Liver (tissue), 9 donors: ENCODE measurements around the gene FRK. TPM values are rescaled to one million over a fixed set of nuclear protein-coding genes. Genes with fewer than 3 reads are reported as not detected.

ENCODE experiments used
- DNase-seq: peaks from one replicate; pipeline ENCODE4 v3.0.0-alpha.2; 2017; ENCODE audit warnings: low spot score
- H3K27ac ChIP-seq, 2 donors: one replicate each; pipeline ENCODE4 v1.7.0; 2013; ENCODE audit warnings: inconsistent platforms in 2 of 2, low read length in 2 of 2, control low read depth in 1 of 2, low read depth in 1 of 2, mild to moderate bottlenecking in 1 of 2
- H3K27me3 ChIP-seq, 4 donors: one replicate each; pipeline versions ENCODE4 v1.6.1 to v1.7.0; 2013; ENCODE audit warnings: low read length in 3 of 4, inconsistent platforms in 1 of 4, mild to moderate bottlenecking in 1 of 4, moderate library complexity in 1 of 4; ENCODE audit not compliant: control insufficient read depth in 4 of 4, insufficient read depth in 4 of 4
- H3K36me3 ChIP-seq, 4 donors: one replicate each; pipeline versions ENCODE4 v1.6.1 to v1.7.0; 2013; ENCODE audit warnings: low read length in 3 of 4, mild to moderate bottlenecking in 3 of 4, low read depth in 1 of 4, moderate library complexity in 1 of 4; ENCODE audit not compliant: control insufficient read depth in 4 of 4, insufficient read depth in 3 of 4
- H3K4me1 ChIP-seq, 4 donors: one replicate each; pipeline versions ENCODE4 v1.6.1 to v1.7.0; 2013; ENCODE audit warnings: low read length in 3 of 4, mild to moderate bottlenecking in 3 of 4, moderate library complexity in 1 of 4; ENCODE audit not compliant: control insufficient read depth in 4 of 4, insufficient read depth in 4 of 4
- H3K4me3 ChIP-seq, 3 donors: one replicate each; pipeline versions ENCODE4 v1.6.1 to v1.7.0; 2013; ENCODE audit warnings: low read length in 3 of 3, control low read depth in 1 of 3, low read depth in 1 of 3, mild to moderate bottlenecking in 1 of 3
- H3K9ac ChIP-seq, 2 donors: one replicate each; pipeline ENCODE4 v1.7.0; 2013; ENCODE audit warnings: low read length in 2 of 2, mild to moderate bottlenecking in 2 of 2, moderate library complexity in 2 of 2, control low read depth in 1 of 2, low read depth in 1 of 2
- H3K9me3 ChIP-seq, 4 donors: one replicate each; pipeline versions ENCODE4 v1.6.1 to v1.7.0; 2013; ENCODE audit warnings: low read length in 3 of 4; ENCODE audit not compliant: control insufficient read depth in 4 of 4
- EGR1 ChIP-seq, 2 donors: IDR thresholded peaks; 2 replicates each; pipeline ENCODE4 v1.6.1; 2016 to 2018; ENCODE audit warnings: antibody characterized with exemption in 2 of 2, low read depth in 2 of 2
- FOXA1 ChIP-seq: IDR thresholded peaks from 2 replicates; pipeline ENCODE4 v1.6.1; 2016; ENCODE audit warnings: antibody characterized with exemption
- FOXA2 ChIP-seq: IDR thresholded peaks from 2 replicates; pipeline ENCODE4 v1.6.1; 2016; ENCODE audit warnings: antibody characterized with exemption
- GABPA ChIP-seq, 2 donors: IDR thresholded peaks in 1 of 2; conservative IDR thresholded peaks in 1 of 2; 2 replicates each; pipeline ENCODE4 v1.6.1; 2016; ENCODE audit warnings: antibody characterized with exemption in 2 of 2, mild to moderate bottlenecking in 1 of 2, moderate library complexity in 1 of 2
- MAX ChIP-seq: IDR thresholded peaks from 2 replicates; pipeline ENCODE4 v1.6.1; 2016; ENCODE audit warnings: antibody characterized with exemption
- RAD21 ChIP-seq, 2 donors: IDR thresholded peaks; 2 replicates each; pipeline ENCODE4 v1.6.1; 2016; ENCODE audit warnings: antibody characterized with exemption in 2 of 2, mild to moderate bottlenecking in 2 of 2
- RXRA ChIP-seq, 2 donors: IDR thresholded peaks; 2 replicates each; pipeline ENCODE4 v1.6.1; 2017 to 2018; ENCODE audit warnings: antibody characterized with exemption in 2 of 2, mild to moderate bottlenecking in 1 of 2
- SP1 ChIP-seq: IDR thresholded peaks from 2 replicates; pipeline ENCODE4 v1.6.1; 2018; ENCODE audit warnings: antibody characterized with exemption, mild to moderate bottlenecking
- YY1 ChIP-seq: IDR thresholded peaks from 2 replicates; pipeline ENCODE4 v1.6.1; 2016; ENCODE audit warnings: antibody characterized with exemption, mild to moderate bottlenecking
- WGBS: extraction: QIAGEN DNeasy Blood & Tissue Kit; methylation state at CpG from one replicate; pipeline ENCODE4 v1.1.7; 2013; 5-methylcytosine and 5-hydroxymethylcytosine counted together
- polyA plus RNA-seq, 2 donors: library from polyadenylated mRNA; stranded (reverse) in 1 of 2; unstranded in 1 of 2; fragments of 200-250 nt in 1 of 2; fragments of >200 nt in 1 of 2; fragmentation: Nextera tagmentation in 1 of 2; extraction: Ambion mirVana in 1 of 2; gene quantifications; one replicate each; pipeline versions ENCODE4 v1.2.1 to v1.2.3, GENCODE V29; 2013 to 2015
- total RNA-seq, 2 donors: library from RNA; depleted of rRNA; stranded (reverse); fragments of >200 nt; gene quantifications; one replicate each; pipeline ENCODE4 v1.2.3, GENCODE V29; 2014
- TF ChIP-seq, protein P1 (sequence below): IDR thresholded peaks from 2 replicates; pipeline ENCODE4 v1.6.1; 2016; ENCODE audit warnings: antibody characterized with exemption
- TF ChIP-seq, protein P2 (sequence below): fragments of 150-350 bp; IDR thresholded peaks from 2 replicates; pipeline ENCODE4 v1.5.1; 2017; ENCODE audit warnings: improper control_type of control experiment, low read depth, low read length; ENCODE audit not compliant: missing input control
- donor health status: healthy.
- donor health status: healthy.
- donor health status: healthy.
- donor health status: healthy.
- donor health status: healthy.

Gene FRK
- total and polyA plus RNA-seq, 4 donors = 3.6 to 26.8 (median 5.3) TPM

- TF ChIP-seq, protein P1, sequence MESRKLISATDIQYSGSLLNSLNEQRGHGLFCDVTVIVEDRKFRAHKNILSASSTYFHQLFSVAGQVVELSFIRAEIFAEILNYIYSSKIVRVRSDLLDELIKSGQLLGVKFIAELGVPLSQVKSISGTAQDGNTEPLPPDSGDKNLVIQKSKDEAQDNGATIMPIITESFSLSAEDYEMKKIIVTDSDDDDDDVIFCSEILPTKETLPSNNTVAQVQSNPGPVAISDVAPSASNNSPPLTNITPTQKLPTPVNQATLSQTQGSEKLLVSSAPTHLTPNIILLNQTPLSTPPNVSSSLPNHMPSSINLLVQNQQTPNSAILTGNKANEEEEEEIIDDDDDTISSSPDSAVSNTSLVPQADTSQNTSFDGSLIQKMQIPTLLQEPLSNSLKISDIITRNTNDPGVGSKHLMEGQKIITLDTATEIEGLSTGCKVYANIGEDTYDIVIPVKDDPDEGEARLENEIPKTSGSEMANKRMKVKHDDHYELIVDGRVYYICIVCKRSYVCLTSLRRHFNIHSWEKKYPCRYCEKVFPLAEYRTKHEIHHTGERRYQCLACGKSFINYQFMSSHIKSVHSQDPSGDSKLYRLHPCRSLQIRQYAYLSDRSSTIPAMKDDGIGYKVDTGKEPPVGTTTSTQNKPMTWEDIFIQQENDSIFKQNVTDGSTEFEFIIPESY = no peak
- no peak for TF ChIP-seq FOXA2
- no peak for TF ChIP-seq YY1
- TF ChIP-seq MAX = no peak
- no peak overlapping the region for H3K27ac ChIP-seq
Measured at GRCh38 chr6:116020738-116021137, 40.0 kb downstream of the FRK start.

DNA sequence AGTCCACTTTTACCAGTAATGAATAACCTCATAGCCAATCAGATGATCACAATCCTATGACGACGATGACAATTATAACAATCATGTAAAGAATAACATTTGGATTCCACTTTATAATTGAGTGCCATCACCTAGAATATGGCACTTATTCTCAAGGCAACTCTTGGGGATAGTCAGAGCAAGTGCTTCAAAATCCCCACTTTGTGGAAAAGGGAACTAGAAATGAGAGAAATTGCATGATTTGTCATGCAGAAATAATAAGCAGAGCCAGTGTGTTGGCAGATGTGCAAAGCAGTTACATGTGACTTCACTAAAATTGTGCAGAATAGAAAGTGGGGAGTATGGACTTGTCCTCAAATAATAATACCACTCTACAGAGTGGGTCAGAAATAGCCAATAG, 41.3 kb downstream of the FRK start:
- Histone ChIP-seq H3K27me3 (no peaks in the 10 kb centered on the region), H3K4me1 (peaks cover 8 to 55% (median 48%) of the 10 kb centered on the region in 4 donors), H3K36me3 (no peaks in the 10 kb centered on the region), H3K9ac (no peak overlapping the region), H3K27ac (peak overlapping the region in 1 of 2 donors; percentile 4), H3K4me3 (no peak overlapping the region), H3K9me3 (no peaks in the 10 kb centered on the region)
- 60% methylated on average over 2 of the region's 2 CpGs for WGBS
- DNase-seq = no peak
- TF ChIP-seq EGR1 (IDR thresholded peaks at IDR 0.05; ENCODE audit: low read depth in 2 of 2) = no peak
- no peak for TF ChIP-seq FOXA1
- no peak for TF ChIP-seq FOXA2
- TF ChIP-seq, protein P2, sequence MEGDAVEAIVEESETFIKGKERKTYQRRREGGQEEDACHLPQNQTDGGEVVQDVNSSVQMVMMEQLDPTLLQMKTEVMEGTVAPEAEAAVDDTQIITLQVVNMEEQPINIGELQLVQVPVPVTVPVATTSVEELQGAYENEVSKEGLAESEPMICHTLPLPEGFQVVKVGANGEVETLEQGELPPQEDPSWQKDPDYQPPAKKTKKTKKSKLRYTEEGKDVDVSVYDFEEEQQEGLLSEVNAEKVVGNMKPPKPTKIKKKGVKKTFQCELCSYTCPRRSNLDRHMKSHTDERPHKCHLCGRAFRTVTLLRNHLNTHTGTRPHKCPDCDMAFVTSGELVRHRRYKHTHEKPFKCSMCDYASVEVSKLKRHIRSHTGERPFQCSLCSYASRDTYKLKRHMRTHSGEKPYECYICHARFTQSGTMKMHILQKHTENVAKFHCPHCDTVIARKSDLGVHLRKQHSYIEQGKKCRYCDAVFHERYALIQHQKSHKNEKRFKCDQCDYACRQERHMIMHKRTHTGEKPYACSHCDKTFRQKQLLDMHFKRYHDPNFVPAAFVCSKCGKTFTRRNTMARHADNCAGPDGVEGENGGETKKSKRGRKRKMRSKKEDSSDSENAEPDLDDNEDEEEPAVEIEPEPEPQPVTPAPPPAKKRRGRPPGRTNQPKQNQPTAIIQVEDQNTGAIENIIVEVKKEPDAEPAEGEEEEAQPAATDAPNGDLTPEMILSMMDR = no peak
- TF ChIP-seq RAD21 (IDR thresholded peaks at IDR 0.05) = no peak
- TF ChIP-seq YY1 = no peak
- TF ChIP-seq SP1 = no peak
- TF ChIP-seq, protein P1 = no peak

More at GRCh38 chr6:116020738-116021137, 40.0 kb downstream of the FRK start:
- H3K4me3 ChIP-seq = no peak overlapping the region
- peaks cover 10 to 42% (median 41%) of the 10 kb centered on the region in 4 donors for H3K4me1 ChIP-seq
- H3K36me3 ChIP-seq = no peaks in the 10 kb centered on the region
- no peak overlapping the region for H3K9ac ChIP-seq
- DNase-seq = no peak
- no peaks in the 10 kb centered on the region for H3K9me3 ChIP-seq
- no peaks in the 10 kb centered on the region for H3K27me3 ChIP-seq

- H3K27ac ChIP-seq = peak overlapping the region in 1 of 2 donors; percentile 4
- no peak overlapping the region for H3K4me3 ChIP-seq
- no peaks in the 10 kb centered on the region for H3K36me3 ChIP-seq
- no peak overlapping the region for H3K9ac ChIP-seq
- peaks cover 8 to 55% (median 49%) of the 10 kb centered on the region in 4 donors for H3K4me1 ChIP-seq
- no peaks in the 10 kb centered on the region for H3K27me3 ChIP-seq
- WGBS = 31% methylated on average over 1 of the region's 1 CpG
- DNase-seq = no peak
- no peak for TF ChIP-seq GABPA (IDR thresholded peaks at IDR 0.05 in 1 of 2, conservative IDR thresholded peaks at IDR 0.05 in 1 of 2)
- no peak for TF ChIP-seq RXRA (IDR thresholded peaks at IDR 0.05)
- no peak for TF ChIP-seq YY1
- H3K9me3 ChIP-seq = no peaks in the 10 kb centered on the region
Measured at GRCh38 chr6:116018976-116019375, 41.7 kb downstream of the FRK start.
